Stimulated activated naive CD8-positive, alpha-beta T cell treated with anti-CD3 and anti-CD28 coated beads, Interleukin-15, Interleukin-2, amounts not matched to agents 100 U/mL and 50 U/mL, for 24 hours (primary cell): ENCODE measurements around the gene MEIS2.

ENCODE experiments used
- ATAC-seq: fragments of 150-1000 bp; cut with Tn5 transposase; one replicate; pipeline ENCODE4 v1.10.0; 2021
- DNase-seq: peaks from one replicate; pipeline ENCODE4 v3.0.0; 2021

The MEIS2 gene

GRCh38 chr15:37037850-37038715 is 62.3 kb downstream of the MEIS2 start:
- ATAC-seq (no peak), DNase-seq (no peak)

DNA sequence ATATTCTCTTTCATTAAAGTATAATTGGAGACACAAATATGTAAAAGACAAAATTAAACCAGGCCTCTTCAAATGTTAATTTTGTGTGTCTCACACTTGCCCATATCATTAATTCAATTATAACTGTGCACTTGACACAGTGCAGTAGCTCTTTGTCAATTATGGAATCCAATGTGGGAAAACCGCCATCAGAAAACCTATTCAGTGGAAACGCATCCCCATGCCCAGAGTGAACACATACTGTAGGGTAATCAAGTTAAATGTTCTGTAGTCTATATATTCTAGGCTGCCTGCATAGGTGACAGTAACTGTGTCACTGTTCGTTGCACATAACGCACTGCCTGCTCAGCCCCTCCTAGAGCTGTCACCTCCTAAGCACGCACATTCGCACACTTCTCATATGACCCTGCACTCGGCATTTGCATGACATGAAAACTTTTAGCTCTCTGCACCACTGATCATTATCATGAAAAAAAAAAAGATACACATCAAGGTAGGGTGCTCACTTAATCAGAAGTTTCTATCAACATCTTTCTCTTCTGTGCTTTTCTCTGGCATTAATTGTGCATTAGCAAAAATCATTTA is 63.2 kb downstream of the MEIS2 start:
- DNase-seq (no peak), ATAC-seq (no peak)

DNA sequence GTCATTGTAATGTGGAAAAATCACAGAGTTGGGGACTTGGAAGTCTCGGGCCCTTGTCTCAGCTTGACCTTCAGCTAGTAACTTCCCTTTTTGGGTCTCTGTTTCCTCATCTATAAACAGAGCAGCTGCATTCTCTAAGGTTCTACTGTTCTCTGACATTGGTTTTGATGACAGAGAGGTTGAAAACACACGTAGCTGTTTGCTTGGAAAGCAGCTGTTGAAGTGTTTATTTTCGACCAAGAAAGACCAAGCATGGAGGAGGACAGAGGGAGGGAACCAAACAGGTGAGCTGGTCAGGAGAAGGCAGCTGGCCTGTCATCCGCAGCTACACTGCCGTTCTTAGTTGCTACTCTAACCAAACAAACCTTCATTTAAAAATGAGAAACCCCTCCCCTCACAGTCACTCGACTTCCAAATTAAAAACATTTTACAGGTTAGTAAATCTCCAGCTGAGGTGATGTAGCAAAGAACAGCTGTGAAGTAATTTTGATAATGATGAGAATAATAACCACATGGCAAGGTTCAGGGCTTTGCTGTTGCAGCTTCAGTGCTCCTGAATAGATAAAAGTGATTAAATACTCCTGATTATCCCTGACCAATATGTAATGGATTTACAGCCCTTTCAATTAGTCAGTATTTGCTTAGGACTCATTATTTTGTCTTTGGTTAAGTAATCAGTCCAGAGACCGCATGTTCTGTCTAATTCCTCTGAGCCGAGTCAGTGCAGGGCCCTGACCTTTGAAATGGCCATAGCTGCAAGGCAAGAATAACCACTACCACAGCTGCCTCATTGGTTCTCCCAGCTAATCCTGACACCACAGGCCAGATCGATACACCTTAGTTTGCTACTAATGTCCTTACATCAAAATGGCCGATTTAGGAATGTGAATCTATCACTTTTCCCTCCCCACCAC is 65.3 kb downstream of the MEIS2 start:
- ATAC-seq (no peak), DNase-seq (no peak)

- ATAC-seq (no peak), DNase-seq (no peak)
These were observed 66.0 kb downstream of the MEIS2 start for GRCh38 chr15:37034392-37034791.

DNA sequence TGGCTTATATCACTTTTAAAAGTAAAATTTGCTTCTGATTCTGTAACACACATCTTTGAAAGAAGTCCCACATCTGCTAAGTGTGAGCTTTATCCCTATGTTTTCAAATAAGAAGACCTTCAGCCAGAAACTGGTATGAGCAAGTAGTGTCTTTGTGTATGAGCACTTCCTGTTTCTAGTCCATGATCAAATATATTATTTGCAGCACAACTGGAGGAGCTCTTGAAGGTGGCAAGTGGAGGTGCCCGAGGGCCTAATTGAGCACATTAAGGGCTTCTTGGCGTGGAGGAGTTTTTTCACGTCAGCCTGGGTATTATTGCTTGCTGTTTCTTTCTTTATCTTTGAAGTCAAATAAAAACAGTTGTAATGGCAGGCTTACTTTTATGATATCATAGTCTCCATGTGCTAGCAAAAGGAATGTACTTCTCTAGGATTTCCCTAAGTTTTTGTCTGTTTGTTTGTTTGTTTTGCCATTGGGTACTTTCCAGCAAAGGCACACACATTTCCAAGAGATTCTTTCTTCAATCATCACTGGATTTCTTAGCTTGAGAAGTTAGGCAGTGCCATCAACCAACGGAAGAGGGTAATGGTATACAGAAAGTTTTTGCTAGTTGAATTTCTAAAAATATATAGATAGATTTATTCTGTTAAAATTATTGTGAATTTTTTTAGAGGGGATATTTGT is 68.1 kb downstream of the MEIS2 start:
- DNase-seq (no peak), ATAC-seq (no peak)

DNA sequence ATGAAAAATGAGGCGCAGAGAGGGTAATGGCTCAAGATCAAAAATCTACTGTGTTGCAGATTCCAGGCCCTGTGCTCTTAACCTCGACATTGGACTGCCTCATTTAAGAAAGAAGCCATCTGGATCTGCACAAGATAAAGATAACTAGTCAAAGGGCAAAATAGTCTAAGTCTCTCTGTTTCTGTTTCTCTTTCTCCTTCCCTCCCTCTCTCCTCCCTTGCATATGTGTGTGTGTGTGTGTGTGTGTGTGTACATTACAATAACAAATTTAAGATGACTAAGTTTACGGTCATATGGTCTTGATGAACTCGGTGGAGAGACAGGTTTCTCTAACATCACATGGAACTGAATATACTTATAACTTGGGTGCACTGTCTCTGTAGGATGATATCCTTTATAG is 69.2 kb downstream of the MEIS2 start:
- ATAC-seq: no peak
- DNase-seq: no peak

GRCh38 chr15:37028625-37029296 is 71.6 kb downstream of the MEIS2 start:
- DNase-seq: no peak
- ATAC-seq: no peak

GRCh38 chr15:37020852-37021251 is 79.5 kb downstream of the MEIS2 start:
- ATAC-seq (no peak), DNase-seq (no peak)

DNA sequence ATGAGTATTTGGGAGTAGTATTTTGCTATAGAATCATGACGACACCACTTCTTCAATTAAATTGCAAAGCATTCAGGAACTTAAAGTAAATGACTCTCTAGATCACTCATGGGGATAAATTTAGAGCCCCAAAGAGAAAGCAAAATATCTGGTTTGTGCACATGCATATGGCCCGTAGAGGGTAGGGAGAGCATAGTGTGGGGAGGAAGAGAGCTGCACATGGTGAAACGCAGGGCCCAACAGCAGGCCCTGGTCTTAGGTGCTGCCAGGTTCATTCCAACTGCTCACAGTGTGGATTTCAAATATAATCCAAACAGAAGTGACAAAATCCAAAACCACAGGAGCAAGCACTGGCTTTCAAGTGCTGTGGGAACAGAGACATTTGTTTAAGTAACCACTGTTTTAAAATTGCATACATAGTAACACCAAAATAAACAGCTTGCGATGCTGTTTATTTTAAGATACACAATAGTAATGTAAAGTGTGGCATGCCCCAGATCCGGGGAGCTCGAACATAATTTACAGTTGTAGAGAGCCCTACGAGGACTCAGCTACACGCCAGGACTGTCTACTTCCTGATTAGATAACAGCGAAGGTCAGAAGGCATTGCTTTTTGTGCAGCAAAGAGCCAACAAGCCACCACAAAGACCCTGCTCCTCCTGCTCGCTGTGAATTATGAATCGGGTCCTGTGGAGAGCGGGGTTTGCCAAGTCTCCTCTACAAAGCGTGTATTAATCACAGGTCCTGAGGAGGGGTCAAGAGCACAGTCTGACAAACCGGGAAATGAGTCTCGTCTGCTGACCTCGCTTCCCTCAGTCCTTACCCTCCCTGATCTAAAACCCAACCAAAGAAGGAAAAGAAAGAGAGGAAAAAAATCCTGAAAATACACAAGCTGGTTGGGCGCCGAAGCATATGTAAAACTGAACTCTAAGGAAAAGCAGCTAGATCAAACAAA is 80.6 kb downstream of the MEIS2 start:
- ATAC-seq (no peak), DNase-seq (no peak)

DNA sequence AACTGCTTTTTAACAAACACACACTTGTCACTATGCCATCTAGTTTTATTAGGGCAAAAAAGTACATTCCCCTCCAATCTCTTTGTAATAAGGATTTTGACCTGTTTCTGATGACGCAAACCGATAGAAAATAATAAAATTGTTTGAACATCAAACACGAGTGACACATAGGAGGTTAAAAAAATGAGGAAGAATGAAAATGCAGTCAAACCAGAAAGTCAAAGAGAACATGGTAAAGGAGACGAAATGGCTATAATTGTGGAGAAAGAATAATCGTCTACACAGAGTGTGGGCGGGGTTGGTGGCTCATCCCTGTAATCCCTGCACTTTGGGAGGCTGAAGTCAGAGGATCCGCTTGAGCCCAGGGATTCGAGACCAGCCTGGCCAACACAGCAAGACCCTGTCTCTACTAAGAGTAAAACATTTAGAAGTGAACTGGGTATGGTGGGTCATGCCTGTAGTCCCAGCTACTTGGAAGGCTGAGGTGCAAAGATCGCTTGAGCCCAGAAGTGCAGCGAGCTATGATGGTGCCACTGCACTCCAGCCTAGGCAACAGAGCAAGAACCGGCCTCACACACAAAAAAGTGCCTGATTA is 83.2 kb downstream of the MEIS2 start:
- no peak for ATAC-seq

GRCh38 chr15:37016231-37016630 is 84.1 kb downstream of the MEIS2 start:
- DNase-seq (no peak), ATAC-seq (no peak)

More for the DNA sequence above, 83.2 kb downstream of the MEIS2 start:
- DNase-seq: no peak

GRCh38 chr15:37015451-37015850 is 84.9 kb downstream of the MEIS2 start:
- ATAC-seq (no peak), DNase-seq (no peak)

DNA sequence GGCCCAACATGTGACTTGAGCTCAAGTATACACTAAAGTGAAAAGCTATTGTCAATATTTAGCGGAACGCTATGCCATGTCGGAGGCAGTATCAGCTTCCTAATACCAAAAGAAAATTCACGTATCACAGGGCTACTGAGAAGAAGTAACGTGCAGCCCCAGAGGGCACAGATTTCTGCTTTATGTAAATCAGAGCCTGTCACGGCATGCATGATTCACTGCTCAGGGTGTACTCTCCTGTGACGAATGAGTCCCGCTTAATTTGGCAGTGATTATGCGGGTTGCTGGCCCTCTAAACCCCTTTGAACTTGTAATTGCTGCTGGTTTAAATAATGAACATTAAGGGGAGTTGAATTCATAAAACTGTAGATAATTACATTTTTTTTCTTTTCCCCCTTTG is 85.3 kb downstream of the MEIS2 start:
- ATAC-seq (no peak), DNase-seq (no peak)

GRCh38 chr15:37014566-37014965 is 85.8 kb downstream of the MEIS2 start:
- DNase-seq (no peak), ATAC-seq (no peak)

- no peak for DNase-seq
- ATAC-seq: no peak
These were observed 86.2 kb downstream of the MEIS2 start for GRCh38 chr15:37014137-37014536.

GRCh38 chr15:37010595-37010994 is 89.8 kb downstream of the MEIS2 start:
- ATAC-seq (no peak), DNase-seq (no peak)

DNA sequence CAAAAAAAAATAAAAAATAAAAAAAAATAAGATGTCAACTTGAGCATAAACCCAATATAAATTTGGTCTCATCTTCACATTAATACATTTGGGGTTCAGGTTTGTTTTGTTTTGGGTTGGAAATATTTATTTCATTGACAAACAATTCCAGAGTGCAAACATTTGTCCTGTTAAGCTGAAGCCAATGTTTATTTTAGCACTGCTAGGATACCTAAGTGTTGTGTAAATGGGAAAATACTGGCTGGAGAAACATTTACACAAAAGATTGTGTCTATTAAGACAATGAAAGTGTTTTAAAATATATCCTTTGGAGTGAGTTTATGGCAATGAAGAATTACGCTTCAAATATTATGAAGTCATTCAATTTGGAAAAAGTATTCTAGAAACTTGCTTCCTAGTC is 91.1 kb downstream of the MEIS2 start:
- DNase-seq: no peak
- ATAC-seq: no peak

- DNase-seq (no peak), ATAC-seq (no peak)
These were observed 92.1 kb downstream of the MEIS2 start for GRCh38 chr15:37008205-37008604.

DNA sequence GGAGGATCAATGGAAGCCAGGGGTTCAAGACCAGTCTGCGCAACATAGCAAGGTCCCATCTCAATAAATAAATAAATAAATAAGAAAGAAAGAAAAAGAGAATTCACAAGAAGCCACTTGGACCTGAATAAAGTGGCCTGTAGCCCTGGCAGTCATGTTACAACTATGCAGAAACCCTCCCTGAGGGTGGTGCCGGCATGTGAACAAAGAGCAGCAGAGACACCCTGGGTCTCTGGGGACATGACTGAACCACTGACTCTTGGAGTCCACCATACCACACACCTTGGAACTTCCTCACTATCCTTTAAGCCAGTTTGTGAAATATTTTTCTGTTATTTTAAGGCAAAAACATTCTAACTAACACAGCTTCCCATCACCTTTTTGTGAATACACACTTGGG is 93.0 kb downstream of the MEIS2 start:
- ATAC-seq (no peak), DNase-seq (no peak)
